H1 (cell line): ENCODE results near the gene DHX58. TPM values are rescaled to one million over a fixed set of nuclear protein-coding genes. Genes with fewer than 3 reads are reported as not detected.

Experiments
- GABPA ChIP-seq: IDR thresholded peaks from 2 replicates; pipeline ENCODE4 v1.6.1; 2011; ENCODE audit warnings: mild to moderate bottlenecking, low read length, moderate library complexity, borderline replicate concordance; ENCODE audit not compliant: insufficient read depth
- NANOG ChIP-seq: IDR thresholded peaks from 2 replicates; pipeline ENCODE4 v1.6.1; 2011; ENCODE audit warnings: low read length, low read depth, mild to moderate bottlenecking, inconsistent platforms; ENCODE audit not compliant: insufficient read depth, poor library complexity, severe bottlenecking
- POU5F1 ChIP-seq: IDR thresholded peaks from 2 replicates; pipeline ENCODE4 v1.6.1; 2011; ENCODE audit warnings: low read depth, mild to moderate bottlenecking, low read length, moderate library complexity
- RNF2 ChIP-seq: fragments of 200-900, 300-1000 bp; sonication (generic); IDR thresholded peaks from 2 replicates; pipeline ENCODE4 v1.7.1; 2016; ENCODE audit warnings: borderline replicate concordance, low read depth, mild to moderate bottlenecking, antibody characterized with exemption, low read length; ENCODE audit not compliant: poor library complexity, severe bottlenecking; ENCODE audit errors: missing control alignments
- SIN3A ChIP-seq, 2 experiments: IDR thresholded peaks in 1 of 2; conservative IDR thresholded peaks in 1 of 2; 2 replicates each; pipeline ENCODE4 v1.6.1; 2011 to 2012; ENCODE audit warnings: low read length in 2 of 2, improper control_type of control experiment in 1 of 2, low read depth in 1 of 2, mild to moderate bottlenecking in 1 of 2
- polyA plus RNA-seq, 7 experiments: library from polyadenylated mRNA; depleted of rRNA in 3 of 7; stranded (reverse) in 5 of 7; unstranded in 2 of 7; fragments of >200 nt in 5 of 7; fragments of 200-250 nt in 2 of 7; gene quantifications; 1 replicate in 5 of 7; 2 replicates in 1 of 7; 4 replicates in 1 of 7; pipeline versions ENCODE4 v1.2.1 to v1.2.3, GENCODE V29; 2011 to 2013; ENCODE audit warnings: missing spikeins in 2 of 7, mixed read lengths in 2 of 7
- total RNA-seq: library from RNA; stranded (reverse); fragmentation: NEBNext Ultra II Directional; extraction: Animal tissue kit (Norgen Biotek cat#: 25700); gene quantifications from 2 replicates; pipeline ENCODE4 v1.2.1, GENCODE V29; 2021

The DHX58 gene
- total and polyA plus RNA-seq, 2 of the 8 experiments (the other 6 are each of a cell fraction or from before 2014, with no cell fraction given), result 5.6 to 9.9 TPM

DNA sequence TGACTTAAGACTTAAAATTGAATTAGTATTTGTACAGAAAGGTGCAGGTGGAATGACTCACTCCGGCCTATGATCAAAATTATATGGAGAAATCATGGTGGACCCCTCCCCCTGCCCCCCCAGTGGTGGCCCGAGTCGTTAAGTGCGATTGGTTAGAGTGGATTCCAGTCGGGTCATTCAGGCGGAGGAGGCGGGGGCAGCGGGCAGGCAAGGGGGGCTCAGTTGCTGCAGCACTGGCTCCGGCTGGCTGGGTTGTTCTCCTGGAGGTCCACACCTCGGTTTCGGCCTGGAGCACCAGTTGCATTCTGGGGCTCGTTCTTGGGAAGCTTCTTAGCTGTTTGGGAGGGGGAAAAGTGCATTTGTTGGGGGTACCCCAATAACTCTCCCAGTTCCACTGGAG, 13.1 kb upstream of the DHX58 start (continued):
- TF ChIP-seq RNF2 (no peak), NANOG (no peak), SIN3A (conservative IDR thresholded peaks at IDR 0.05 in 1 of 2, IDR thresholded peaks at IDR 0.05 in 1 of 2; ENCODE audit: low read depth in 1 of 2, low read length in 2 of 2) (no peak), GABPA (no peak), POU5F1 (no peak)
